GM06990 (cell line): ENCODE results near the gene PPID.
"Not testable (repeated sequence)": the region's sequence is repeated elsewhere in the genome, so short reads cannot be mapped to it uniquely, and the experiment has no call there.

ENCODE experiments used
- DNase-seq: peaks from one replicate; pipeline ENCODE4 v3.0.0-alpha.2; 2011; ENCODE audit not compliant: insufficient read length; ENCODE audit errors: extremely low read depth
- H3K27me3 ChIP-seq: replicated peaks from 2 replicates; pipeline ENCODE4 v1.6.0; 2011; ENCODE audit warnings: low read length; ENCODE audit not compliant: control insufficient read depth, insufficient read depth
- H3K36me3 ChIP-seq: 2 replicates; pipeline ENCODE4 v1.5.1; 2011; ENCODE audit warnings: low read length; ENCODE audit not compliant: control insufficient read depth, insufficient read depth
- H3K4me3 ChIP-seq: replicated peaks from 2 replicates; pipeline ENCODE4 v1.5.1; 2011; ENCODE audit warnings: low read depth, mild to moderate bottlenecking, control low read depth, low read length
- CTCF ChIP-seq: IDR thresholded peaks from 2 replicates; pipeline ENCODE4 v1.5.1; 2011; ENCODE audit warnings: low read length, control low read depth, mild to moderate bottlenecking, inconsistent platforms; ENCODE audit not compliant: insufficient read depth, poor library complexity, severe bottlenecking

Gene PPID

GRCh38 chr4:158767451-158767850 lies 44.3 kb upstream of the PPID start:
- Histone ChIP-seq H3K36me3 (no peaks in the 10 kb centered on the region), H3K4me3 (no peak overlapping the region), H3K27me3 (peaks cover 2% of the 10 kb centered on the region; the same call in 1 of the 2 replicates)
- DNase-seq, result no peak
- no peak for TF ChIP-seq CTCF

- no peak for TF ChIP-seq CTCF
- no peaks in the 10 kb centered on the region for H3K36me3 ChIP-seq
- no peak for DNase-seq
- no peak overlapping the region for H3K4me3 ChIP-seq
- H3K27me3 ChIP-seq, result peaks cover 2% of the 10 kb centered on the region; the same call in 1 of the 2 replicates
These were observed 43.3 kb upstream of the PPID start for GRCh38 chr4:158766434-158767044.

- no peak for TF ChIP-seq CTCF
These were observed 40.3 kb upstream of the PPID start for GRCh38 chr4:158763462-158763861.

GRCh38 chr4:158762553-158762952 lies 39.4 kb upstream of the PPID start:
- Histone ChIP-seq H3K36me3 (no peaks in the 10 kb centered on the region), H3K27me3 (peaks cover 2% of the 10 kb centered on the region), H3K4me3 (no peak overlapping the region)
- DNase-seq, result no peak
- TF ChIP-seq CTCF, result no peak

More at GRCh38 chr4:158763462-158763861, 40.3 kb upstream of the PPID start:
- no peaks in the 10 kb centered on the region for H3K36me3 ChIP-seq
- no peak overlapping the region for H3K4me3 ChIP-seq
- no peak for DNase-seq
- peaks cover 2% of the 10 kb centered on the region for H3K27me3 ChIP-seq

- no peak for DNase-seq
- Histone ChIP-seq H3K4me3 (no peak overlapping the region), H3K27me3 (no peaks in the 10 kb centered on the region; the same call in 1 of the 2 replicates), H3K36me3 (no peaks in the 10 kb centered on the region)
- no peak for TF ChIP-seq CTCF
These were observed 37.7 kb upstream of the PPID start for GRCh38 chr4:158760866-158761265.

- H3K4me3 ChIP-seq, DNase-seq, H3K27me3 ChIP-seq, H3K36me3 ChIP-seq: not testable (repeated sequence)
These were observed 36.3 kb upstream of the PPID start for GRCh38 chr4:158759539-158759938.
